Renal cortical epithelial cell (primary cell): Measurements from ENCODE around the gene NRXN2. TPM values are rescaled to one million over a fixed set of nuclear protein-coding genes. Genes with fewer than 3 reads are reported as not detected.
"Not testable (repeated sequence)": the region's sequence is repeated elsewhere in the genome, so short reads cannot be mapped to it uniquely, and the experiment has no call there.

ENCODE experiments used
- DNase-seq: peaks from one replicate; pipeline ENCODE4 v3.0.0-alpha.2; 2011; ENCODE audit warnings: low read depth
- total RNA-seq: library from RNA; depleted of rRNA; stranded (reverse); fragments of >200 nt; gene quantifications from 2 replicates; pipeline ENCODE4 v1.2.3, GENCODE V29; 2014

NRXN2 gene
- total RNA-seq, 1 donor from 2014 or later: under 0.01 TPM

DNA sequence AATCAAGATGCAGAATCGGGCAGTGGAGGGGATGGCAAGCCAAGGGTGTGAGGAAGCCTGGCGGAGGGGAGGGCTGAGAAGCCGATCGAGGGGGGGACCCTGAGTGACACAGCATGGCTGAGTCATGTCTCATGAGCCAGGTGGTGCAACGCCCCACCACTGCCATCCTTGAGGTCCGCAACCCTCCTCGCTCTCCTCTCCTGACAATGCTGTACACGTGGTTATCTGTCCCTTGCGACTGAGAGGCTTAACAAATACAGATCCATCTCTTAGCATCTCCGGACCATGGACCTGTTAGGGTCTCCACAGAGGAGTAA lies 117.8 kb downstream of the NRXN2 start:
- DNase-seq: no peak

DNA sequence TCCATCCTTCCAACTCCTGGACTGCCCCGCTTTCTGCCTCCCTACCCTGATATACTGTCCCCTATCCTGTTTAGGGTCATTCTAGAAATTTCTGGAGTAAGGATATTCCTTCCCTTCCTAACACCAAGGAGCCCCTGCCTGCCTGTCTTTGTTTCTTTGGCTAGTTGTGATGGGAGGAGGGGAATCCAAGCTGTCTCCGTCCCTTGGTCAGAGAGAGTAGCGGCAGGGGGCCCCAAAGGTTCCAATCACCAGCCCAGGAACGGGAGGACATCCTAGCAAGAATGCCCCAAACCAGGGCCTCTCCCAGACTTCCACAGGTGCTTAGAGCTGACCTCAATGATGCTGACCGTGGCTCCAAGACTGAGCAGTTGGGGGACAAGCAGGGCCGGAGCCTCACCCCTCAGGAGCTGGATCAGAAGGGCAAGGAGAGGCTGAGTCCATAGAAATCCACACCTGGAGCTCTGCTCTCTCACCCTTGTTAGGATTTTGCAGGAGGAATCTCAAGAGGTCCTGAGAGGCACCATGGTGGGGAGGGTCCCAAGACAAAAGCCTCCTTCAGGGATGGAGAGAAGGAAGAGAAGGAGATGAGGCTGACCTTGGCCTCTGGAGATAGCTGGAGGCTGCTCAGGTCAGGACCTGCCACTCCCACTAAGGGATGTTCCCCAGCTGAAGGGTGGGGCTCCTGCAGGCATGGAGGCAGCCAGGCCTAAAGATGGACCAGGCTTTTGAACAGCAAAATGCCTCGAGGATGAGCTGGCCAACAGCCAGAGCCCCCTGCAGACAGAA lies 118.3 kb downstream of the NRXN2 start:
- DNase-seq: no peak

DNA sequence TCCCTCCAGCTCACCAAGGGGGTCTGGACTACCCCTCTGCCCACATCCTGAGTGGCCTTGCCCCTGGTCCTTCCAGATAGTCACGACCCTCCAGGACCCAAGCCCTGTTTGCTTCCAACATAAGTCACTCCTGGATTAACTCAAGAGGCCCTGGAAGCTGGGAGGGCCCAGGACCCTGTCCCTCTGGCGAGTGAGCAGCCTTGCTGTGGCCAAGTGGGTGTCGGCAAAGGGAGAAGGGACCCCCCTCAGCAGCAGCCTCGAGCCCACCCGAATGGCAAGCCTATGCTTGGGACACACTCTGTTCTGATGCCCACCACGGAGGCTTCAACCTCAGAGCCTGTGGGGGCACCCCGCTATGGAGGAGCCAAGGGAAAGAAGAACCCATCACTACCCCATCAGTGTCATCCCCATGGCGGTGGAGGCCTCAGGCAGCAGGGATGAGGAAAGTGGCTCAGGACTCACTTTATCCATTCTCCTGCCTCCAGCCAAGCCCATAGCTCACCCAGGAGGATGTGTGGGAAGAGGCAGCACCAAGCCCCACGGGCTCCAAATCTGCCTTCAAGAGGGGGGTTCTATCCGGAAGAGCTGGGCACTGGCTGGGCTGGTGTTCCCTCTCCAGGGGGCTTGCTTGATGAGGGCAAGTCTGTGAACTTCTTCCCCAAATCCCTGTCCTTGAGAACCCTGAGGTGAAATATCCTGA lies 119.4 kb downstream of the NRXN2 start:
- DNase-seq: no peak

DNA sequence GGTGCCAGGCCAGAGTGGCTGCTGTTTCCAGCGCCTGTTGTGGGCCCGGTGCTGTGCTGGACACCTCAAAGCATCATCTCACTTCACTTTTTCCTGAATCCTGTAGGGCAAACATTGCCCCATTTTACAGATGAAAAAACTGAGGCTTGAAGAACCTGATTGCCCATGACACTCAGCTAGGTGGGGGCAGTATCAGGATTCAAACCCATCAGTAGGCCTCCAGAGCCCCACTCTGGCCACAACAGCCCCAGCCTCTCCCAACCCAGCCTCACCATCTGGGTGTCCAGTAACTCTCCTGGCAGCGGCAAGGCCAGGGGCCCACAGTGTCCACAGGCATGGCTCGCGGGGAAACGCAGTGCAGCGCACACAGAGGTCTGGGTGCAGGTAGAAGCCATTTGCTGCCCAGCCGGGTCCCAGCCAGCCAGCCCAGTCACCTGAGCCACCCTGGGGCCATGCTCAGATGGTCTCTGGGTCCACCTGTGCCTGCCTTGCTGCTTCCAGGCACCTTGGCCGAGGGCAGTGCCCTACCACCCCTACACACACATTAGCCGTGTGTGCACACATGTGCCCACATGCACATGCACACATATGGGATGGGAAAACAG lies 120.4 kb downstream of the NRXN2 start:
- DNase-seq: no peak

DNA sequence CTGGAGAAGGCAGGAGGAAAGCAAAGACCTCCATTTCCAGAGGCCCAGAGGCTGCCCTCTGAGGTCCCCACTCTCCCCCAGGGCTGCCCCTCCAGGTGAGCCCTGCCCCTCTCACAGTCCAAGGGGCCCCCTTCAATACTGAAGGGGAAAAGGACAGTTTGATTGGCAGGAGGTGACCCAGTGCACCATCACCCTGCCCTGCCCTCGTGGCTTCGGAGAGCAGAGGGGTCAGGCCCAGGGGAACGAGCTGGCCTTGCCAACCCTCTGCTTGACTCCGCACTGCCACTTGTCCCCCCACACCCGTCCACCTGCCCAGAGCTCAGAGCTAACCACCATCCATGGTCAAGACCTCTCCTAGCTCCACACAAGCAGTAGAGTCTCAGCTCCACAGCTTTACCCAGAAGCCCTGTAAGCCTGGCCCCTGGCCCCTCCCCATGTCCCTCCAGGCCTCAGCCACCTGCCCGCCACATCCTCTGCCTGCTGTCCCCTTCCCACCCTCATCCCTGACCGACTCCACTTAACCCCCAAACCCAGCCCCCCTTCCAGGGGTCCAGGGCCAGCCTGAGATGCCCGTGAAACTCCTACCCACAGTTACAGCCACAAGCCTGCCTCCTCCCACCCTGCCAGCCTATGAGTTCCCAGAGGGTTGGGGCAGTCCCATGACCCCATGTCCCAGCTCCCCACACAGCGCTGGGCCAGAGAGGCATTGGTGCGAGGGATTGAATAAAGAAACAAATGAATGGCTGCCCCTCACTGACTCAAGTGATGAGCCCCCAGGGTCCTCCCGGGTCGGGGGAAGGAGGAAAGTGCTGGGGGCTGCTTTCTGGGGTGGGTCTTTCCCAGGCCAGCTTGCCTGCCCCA lies 121.2 kb downstream of the NRXN2 start:
- no peak for DNase-seq

DNA sequence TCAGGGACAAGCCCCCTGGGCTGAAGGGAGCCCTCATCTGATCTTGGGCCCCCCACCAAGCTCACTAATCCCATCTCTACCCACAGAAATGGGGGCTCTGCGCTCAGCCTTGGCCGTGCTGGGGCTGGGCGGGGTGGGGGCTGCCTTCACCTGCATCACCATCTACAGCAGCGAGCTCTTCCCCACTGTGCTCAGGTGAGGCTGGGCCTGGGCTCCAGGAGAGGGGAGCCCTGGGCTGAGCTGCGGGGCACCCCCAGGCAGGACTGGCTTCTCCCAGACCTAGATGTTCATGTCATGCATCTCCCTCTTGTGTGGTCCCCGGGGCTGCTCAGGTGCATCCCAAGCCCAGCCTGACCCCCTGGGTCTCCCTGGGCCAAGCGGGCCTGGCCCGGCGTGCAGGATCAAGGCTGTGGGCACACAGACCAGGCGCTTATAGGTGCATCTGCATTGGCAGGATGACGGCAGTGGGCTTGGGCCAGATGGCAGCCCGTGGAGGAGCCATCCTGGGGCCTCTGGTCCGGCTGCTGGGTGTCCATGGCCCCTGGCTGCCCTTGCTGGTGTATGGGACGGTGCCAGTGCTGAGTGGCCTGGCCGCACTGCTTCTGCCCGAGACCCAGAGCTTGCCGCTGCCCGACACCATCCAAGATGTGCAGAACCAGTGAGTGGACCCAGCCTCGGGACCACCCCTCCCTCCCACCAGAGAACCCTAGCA lies 122.6 kb downstream of the NRXN2 start:
- DNase-seq: no peak

DNA sequence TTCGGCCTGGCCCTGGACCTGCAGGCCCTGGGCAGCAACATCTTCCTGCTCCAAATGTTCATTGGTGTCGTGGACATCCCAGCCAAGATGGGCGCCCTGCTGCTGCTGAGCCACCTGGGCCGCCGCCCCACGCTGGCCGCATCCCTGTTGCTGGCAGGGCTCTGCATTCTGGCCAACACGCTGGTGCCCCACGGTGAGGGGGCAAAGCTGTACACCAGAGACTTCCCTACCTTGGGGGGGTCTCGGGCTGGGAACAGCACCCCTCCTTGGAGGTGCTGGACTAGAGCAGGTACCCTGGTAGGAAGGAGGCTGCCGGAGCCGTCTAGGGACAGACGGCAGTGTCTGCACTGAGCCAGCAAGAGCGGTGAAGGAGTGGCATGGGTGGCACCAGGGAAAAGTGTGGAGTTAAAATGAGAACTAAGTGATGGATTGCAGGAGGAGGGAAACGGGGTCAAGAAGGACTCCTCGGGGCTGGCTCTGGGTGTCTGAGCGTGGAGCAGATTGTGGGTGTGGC lies 123.2 kb downstream of the NRXN2 start:
- no peak for DNase-seq

DNA sequence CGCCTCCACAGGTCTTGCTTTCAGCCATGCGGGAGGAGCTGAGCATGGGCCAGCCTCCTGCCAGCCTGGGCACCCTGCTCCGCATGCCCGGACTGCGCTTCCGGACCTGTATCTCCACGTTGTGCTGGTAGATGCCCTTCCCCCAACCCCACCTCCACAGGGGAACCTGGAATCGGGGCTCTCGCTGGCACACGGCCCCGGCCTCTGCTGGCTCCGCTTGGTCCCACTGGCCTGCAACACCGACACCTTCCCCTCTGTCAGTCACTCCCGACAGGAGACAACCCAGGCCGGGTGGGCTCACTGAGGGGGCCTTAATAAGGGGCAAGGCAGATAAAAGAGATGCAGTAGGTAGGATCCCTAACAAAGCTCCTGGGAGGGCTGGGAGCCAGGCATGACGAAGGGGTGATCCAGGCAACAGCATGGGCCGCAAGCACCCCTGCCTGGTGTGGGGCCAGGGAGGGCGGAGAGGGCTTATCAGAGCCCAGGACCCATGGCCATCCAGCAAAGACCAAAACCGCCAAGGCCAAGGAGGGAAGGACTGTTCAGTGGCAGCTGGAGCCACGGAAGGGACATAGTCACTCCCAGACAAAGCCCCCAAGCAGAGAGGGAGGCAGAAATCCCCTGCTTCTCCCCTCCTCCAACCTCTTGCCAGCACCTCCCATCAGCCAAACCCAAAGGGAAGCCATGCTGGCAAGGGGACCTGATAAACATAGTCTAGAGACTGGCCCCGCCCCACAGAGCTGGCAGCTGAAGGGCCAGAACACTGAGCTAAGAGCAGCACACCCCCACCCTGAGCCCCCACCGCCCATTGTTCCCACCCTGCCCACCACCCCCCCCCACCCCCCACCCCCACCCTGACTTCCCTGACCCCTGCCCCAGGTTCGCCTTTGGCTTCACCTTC lies 124.0 kb downstream of the NRXN2 start:
- DNase-seq: no peak

DNA sequence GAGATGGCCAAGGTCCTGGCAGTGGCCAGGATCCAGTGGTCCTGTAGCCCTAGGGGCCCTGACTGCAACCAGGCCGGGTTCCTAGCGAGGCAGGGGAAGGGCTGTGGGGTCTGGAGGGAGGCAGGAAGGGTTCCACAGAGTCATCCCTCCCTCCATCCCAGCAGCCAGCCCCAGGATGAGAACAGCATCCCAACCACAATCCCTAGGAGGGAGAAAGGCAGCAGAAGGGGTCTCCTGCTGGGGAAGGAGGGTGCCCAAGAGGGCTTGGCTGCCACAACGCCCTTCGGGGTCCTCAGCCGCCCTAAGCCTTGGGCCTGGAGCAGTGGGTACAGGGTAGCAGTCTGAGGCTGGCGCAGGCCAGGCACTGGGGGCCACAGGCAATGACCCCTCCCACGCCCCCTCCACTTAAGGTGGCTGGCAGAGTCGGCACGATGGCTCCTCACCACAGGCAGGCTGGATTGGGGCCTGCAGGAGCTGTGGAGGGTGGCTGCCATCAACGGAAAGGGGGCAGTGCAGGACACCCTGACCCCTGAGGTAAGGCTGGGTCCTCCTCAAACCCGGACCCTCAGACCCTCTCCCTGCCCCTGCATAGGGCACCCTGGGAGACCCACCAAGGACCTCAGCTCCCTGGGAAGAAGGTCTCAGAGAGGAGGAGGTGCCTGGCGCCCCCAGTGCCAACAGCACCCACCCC lies 124.7 kb downstream of the NRXN2 start:
- no peak for DNase-seq

DNA sequence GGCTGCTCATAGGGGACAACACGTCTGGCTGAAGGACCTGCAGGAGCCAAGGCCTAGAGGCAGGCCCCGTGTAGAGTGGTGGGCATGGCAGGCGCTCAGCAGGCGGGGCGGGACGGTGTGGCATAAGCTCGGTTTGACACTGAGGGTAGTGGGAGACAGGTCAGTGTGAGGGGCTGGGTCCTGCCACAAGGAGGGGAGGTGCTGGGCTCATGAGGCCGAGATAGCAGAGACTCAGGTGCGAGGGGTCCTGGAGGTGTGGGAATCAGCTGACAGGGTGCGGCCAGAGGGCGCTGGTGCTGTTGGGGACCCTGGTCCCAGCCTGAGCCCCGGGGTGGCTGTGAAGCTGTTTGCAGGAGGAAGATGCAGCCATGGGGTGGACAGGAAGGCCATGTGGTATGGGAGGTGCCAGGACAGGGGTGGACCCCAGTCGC lies 125.3 kb downstream of the NRXN2 start:
- no peak for DNase-seq

DNA sequence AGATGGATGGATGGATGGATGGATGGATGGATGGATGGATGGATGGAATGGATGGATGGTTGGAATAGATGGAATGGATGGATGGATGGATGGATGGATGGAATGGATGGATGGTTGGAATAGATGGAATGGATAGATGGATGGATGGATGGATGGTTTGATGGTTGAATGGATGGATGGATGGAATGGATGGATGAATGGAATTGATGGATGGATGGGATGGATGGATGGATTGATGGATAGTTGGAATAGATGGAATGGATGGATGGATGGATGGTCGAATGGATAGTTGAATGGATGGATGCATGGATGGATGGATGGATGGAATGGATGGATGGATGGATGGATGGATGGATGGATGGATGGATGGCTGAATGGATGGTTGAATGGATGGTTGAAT lies 127.1 kb downstream of the NRXN2 start:
- not testable (repeated sequence) for DNase-seq

DNA sequence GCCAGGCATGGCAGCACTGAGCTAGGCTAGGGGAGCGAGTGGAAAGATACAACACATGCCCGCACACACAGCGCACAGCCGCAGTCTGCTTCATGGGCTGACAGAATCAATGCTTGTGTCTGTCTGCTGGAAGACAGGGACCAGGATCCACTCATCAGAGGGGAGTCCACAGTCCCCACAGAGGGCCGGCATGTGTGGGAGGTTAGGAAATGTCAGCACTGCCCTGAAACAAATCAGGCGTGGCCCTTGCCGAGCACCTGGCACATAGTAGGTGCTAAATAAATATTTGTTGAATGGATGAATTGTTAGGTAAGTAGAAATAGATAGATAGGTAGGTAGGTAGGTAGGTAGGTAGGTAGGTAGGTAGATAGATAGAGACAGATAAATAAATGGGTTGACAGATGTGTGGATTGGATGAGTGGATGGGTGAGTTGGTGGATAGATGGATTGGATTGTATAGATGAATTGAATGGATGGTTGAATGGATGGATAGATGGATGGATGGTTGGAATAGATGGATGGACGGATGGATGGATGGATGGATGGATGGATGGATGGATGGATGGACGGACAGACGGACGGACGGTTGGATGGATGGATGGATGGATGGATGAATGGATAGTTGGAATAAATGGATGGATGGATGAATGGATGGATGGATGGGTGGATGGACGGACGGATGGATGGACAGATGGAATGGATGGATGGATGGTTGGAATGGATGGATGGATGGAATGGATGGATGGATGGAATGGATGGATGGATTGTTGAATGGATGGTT lies 128.6 kb downstream of the NRXN2 start:
- DNase-seq: no peak

DNA sequence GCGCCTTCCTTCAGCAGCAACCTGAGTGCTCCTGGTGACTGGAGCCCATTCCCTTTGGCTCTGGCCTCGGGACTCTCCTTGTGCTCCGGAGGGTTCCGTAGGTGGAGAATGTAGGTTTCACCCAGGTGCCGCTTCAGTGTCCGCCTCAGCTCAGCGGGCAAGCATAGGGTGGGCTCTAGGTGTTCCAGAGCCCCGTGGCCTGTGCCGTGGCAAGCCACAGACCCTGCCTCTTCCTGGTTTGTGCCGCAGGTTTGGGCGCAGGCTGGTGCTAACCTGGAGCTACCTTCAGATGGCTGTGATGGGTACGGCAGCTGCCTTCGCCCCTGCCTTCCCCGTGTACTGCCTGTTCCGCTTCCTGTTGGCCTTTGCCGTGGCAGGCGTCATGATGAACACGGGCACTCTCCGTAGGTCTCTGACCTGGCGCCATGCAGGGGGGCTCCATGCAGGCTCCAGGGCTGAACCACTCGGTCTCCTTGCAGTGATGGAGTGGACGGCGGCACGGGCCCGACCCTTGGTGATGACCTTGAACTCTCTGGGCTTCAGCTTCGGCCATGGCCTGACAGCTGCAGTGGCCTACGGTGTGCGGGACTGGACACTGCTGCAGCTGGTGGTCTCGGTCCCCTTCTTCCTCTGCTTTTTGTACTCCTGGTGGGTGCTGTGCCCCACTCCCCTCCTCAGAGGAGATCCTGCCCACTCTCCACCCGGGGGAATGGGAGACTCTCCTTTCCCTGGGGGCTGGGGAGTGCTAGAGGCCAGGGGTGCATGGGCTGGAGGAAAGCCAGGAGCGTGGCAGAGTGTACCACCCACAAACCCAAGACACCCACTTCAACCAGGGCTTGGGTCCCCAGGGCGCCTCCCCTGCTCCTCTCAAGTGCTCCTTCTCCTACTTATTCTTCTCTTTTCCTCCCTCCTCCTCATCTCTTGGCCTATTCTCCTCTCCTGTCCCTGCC lies 129.6 kb downstream of the NRXN2 start:
- DNase-seq: no peak

DNA sequence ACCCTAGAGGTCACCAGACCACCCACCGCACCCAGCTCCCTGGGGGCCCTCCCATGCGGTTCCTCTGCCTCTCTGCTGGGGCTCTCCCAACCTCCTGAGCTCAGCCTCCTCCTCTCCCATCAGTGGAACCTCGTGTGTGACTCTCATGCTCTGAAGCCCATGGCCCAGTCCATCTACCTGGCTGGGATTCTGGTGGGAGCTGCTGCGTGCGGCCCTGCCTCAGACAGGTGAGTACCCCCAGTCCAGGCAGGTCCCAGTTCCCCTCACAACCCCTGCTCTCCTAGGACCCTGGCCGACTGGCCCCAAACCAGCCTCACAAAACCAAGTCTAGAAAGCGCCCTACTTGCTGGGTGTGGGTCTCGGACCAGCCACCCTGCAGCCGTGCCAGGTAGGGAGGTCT lies 130.3 kb downstream of the NRXN2 start:
- DNase-seq: no peak

DNA sequence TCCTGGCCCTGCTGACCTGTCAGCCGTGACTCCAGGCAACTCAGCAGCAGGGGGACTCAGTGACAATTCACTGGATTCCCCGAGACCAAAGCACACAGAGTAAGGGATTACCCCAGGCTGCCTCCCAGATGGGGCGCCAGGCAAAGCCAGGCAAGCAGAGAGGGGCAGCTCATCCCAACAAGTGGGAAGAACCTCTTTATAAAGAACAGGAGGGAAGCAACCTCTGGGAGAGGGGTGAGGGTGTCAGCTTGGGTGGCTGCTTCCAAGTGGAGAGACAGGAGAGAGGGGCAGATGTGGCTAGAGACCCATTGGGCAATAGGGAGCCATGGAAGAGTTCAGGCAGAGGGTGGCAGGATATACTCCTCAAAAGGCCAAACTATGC lies 130.8 kb downstream of the NRXN2 start:
- no peak for DNase-seq

DNA sequence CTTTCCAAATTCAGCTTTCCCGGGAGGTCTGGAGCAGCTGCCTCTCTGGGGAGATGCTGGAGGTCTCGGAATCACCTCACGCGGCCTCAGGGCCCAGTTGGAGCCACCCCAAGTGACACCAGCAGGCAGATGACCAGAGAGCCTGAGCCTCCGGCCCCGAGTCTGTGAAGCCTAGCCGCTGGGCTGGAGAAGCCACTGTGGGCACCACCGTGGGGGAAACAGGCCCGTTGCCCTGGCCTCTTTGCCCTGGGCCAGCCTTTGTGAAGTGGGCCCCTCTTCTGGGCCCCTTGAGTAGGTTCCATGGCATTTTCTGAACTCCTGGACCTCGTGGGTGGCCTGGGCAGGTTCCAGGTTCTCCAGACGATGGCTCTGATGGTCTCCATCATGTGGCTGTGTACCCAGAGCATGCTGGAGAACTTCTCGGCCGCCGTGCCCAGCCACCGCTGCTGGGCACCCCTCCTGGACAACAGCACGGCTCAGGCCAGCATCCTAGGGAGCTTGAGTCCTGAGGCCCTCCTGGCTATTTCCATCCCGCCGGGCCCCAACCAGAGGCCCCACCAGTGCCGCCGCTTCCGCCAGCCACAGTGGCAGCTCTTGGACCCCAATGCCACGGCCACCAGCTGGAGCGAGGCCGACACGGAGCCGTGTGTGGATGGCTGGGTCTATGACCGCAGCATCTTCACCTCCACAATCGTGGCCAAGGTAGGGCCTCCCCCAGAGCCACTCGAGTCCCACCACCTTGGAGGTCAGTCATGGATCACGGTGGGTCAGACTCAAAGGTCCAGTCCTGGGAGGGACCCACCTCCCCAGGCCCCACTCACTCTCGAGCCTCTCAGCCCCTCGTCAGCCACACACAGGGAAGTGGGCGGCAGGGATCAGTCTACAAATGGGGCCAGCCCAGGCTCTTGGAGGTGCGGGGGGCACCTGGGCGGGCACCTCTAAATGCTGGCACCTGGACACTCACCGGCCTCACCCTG lies 131.5 kb downstream of the NRXN2 start:
- no peak for DNase-seq
